ENCODE results near the gene KRTAP2-2.
"Not testable (repeated sequence)": the region's sequence is repeated elsewhere in the genome, so short reads cannot be mapped to it uniquely, and the experiment has no call there.

KRTAP2-2 gene

GRCh38 chr17:41055130-41055529 lies at the start of gene KRTAP2-2:
Gene KRTAP2-2, minus strand, starts transcription at chr17:41055230. Its CDS starts 19 bp downstream, at chr17:41055211.
- DNase-seq (ENCODE audit: low read depth); H3K4me3 ChIP-seq (ENCODE audit: control insufficient read depth, low read depth, low read length): not testable (repeated sequence)

GRCh38 chr17:41104386-41105038 lies 49.5 kb upstream of the KRTAP2-2 start:
- not testable (repeated sequence) for DNase-seq (ENCODE audit: low read depth)

GRCh38 chr17:41103896-41104295 lies 48.9 kb upstream of the KRTAP2-2 start:
- no peak for TF ChIP-seq CTCF (IDR thresholded peaks at IDR 0.05; ENCODE audit: control insufficient read depth, insufficient read depth, low read depth, low read length, missing control alignments)
- no peak overlapping the region for H3K4me3 ChIP-seq (ENCODE audit: control insufficient read depth, low read depth, low read length)
- no peak for DNase-seq (ENCODE audit: low read depth)

More at GRCh38 chr17:41104386-41105038, 49.5 kb upstream of the KRTAP2-2 start:
- not testable (repeated sequence) for H3K4me3 ChIP-seq (ENCODE audit: control insufficient read depth, low read depth, low read length)

GRCh38 chr17:41101586-41102259 lies 46.7 kb upstream of the KRTAP2-2 start, which contains the start of gene KRTAP4-16:
Gene KRTAP4-16, minus strand, starts transcription at chr17:41102209. Its CDS starts 0 bp downstream, at chr17:41102209.
- peak within 1 kb of the TSS; percentile 12 for H3K4me3 ChIP-seq (ENCODE audit: control insufficient read depth, low read depth, low read length)
- DNase-seq (ENCODE audit: low read depth): no peak
- no peak for TF ChIP-seq CTCF (IDR thresholded peaks at IDR 0.05; ENCODE audit: control insufficient read depth, insufficient read depth, low read depth, low read length, missing control alignments)

GRCh38 chr17:41099682-41100480 lies 44.9 kb upstream of the KRTAP2-2 start:
- peak; percentile 55 for DNase-seq (ENCODE audit: low read depth)
- H3K4me3 ChIP-seq (ENCODE audit: control insufficient read depth, low read depth, low read length): not testable (repeated sequence)

GRCh38 chr17:41098481-41098880 lies 43.5 kb upstream of the KRTAP2-2 start:
- H3K4me3 ChIP-seq (ENCODE audit: control insufficient read depth, low read depth, low read length): no peak overlapping the region
- no peak for TF ChIP-seq CTCF (IDR thresholded peaks at IDR 0.05; ENCODE audit: control insufficient read depth, insufficient read depth, low read depth, low read length, missing control alignments)
- no peak for DNase-seq (ENCODE audit: low read depth)

GRCh38 chr17:41098042-41098441 lies 43.0 kb upstream of the KRTAP2-2 start, which contains the start of gene KRTAP4-8:
Gene KRTAP4-8, minus strand, starts transcription at chr17:41098142. Its CDS starts 58 bp downstream, at chr17:41098084.
- H3K4me3 ChIP-seq (ENCODE audit: control insufficient read depth, low read depth, low read length): no peak within 1 kb of the TSS
- no peak for TF ChIP-seq CTCF (IDR thresholded peaks at IDR 0.05; ENCODE audit: control insufficient read depth, insufficient read depth, low read depth, low read length, missing control alignments)

GRCh38 chr17:41096055-41096454 lies 41.0 kb upstream of the KRTAP2-2 start:
- no peak for DNase-seq (ENCODE audit: low read depth)
- H3K4me3 ChIP-seq (ENCODE audit: control insufficient read depth, low read depth, low read length): no peak overlapping the region
- no peak for TF ChIP-seq CTCF (IDR thresholded peaks at IDR 0.05; ENCODE audit: control insufficient read depth, insufficient read depth, low read depth, low read length, missing control alignments)

More at GRCh38 chr17:41098042-41098441, 43.0 kb upstream of the KRTAP2-2 start, which contains the start of gene KRTAP4-8:
- DNase-seq (ENCODE audit: low read depth): no peak

- not testable (repeated sequence) for DNase-seq (ENCODE audit: low read depth); H3K4me3 ChIP-seq (ENCODE audit: control insufficient read depth, low read depth, low read length)
Observed at GRCh38 chr17:41088760-41089352, 33.8 kb upstream of the KRTAP2-2 start.

GRCh38 chr17:41084100-41084856 lies 29.2 kb upstream of the KRTAP2-2 start, which contains the start of gene KRTAP4-7:
Gene KRTAP4-7, plus strand, starts transcription at chr17:41084150. Its CDS starts 57 bp downstream, at chr17:41084207.
- not testable (repeated sequence) for H3K4me3 ChIP-seq (ENCODE audit: control insufficient read depth, low read depth, low read length); DNase-seq (ENCODE audit: low read depth)

Measured in AG09309 (cell line).